ENCODE measurements around the gene TRIM50.
"Not testable (repeated sequence)": the region's sequence is repeated elsewhere in the genome, so short reads cannot be mapped to it uniquely, and the experiment has no call there.

The TRIM50 gene

DNA sequence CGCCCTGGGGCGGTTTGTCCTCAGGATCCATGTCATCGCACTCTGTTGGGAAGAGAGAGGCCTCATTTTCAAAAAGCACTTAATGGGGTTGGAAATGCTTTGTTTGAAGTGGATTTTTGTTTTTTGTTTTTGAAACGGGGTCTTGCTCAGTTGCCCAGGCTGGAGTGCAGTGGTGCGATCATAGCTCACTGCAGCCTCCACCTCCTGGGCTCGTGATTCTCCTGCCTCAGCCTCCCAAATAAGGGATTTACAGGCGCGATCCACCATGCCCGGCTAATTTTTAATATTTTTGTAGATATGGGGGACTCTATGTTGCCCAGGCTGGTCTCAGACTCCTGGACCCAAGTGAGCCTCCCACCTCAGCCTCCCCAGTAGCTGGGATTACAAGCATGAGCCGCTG is 814 bp upstream of the TRIM50 start:
- Histone ChIP-seq H2AFZ (ENCODE audit: low read depth, low read length, severe bottlenecking) (no peak overlapping the region), H3K27me3 (ENCODE audit: low read length) (no peaks in the 10 kb centered on the region), H3K9me3 (ENCODE audit: insufficient read depth, low read length) (no peaks in the 10 kb centered on the region), H3K4me2 (ENCODE audit: low read depth, low read length, poor library complexity, severe bottlenecking) (no peak overlapping the region), H3K36me3 (ENCODE audit: low read length) (no peaks in the 10 kb centered on the region), H3K9ac (ENCODE audit: low read length) (no peak overlapping the region), H3K27ac (ENCODE audit: low read depth, low read length) (no peak overlapping the region), H3K79me2 (ENCODE audit: insufficient read depth, low read length) (no peaks in the 10 kb centered on the region), H3F3A (ENCODE audit: insufficient read depth) (no peaks in the 10 kb centered on the region), H3K4me3 (ENCODE audit: insufficient read depth, low read length, poor library complexity, severe bottlenecking) (no peak overlapping the region), H3K9me2 (replicated peaks; ENCODE audit: insufficient read depth, low read length) (no peaks in the 10 kb centered on the region), H4K20me1 (ENCODE audit: low read depth, low read length) (no peaks in the 10 kb centered on the region)
- TF ChIP-seq EZH2phosphoT487 (conservative IDR thresholded peaks at IDR 0.05; ENCODE audit: low read length) (no peak), CTCF (IDR thresholded peaks at IDR 0.05; ENCODE audit: insufficient read depth, low read length, poor library complexity, severe bottlenecking) (no peak)

- not testable (repeated sequence) for H3K27ac ChIP-seq (ENCODE audit: low read depth, low read length); H4K20me1 ChIP-seq (ENCODE audit: low read depth, low read length); H3F3A ChIP-seq (ENCODE audit: insufficient read depth); H3K4me2 ChIP-seq (ENCODE audit: low read depth, low read length, poor library complexity, severe bottlenecking); H3K9ac ChIP-seq (ENCODE audit: low read length); H3K36me3 ChIP-seq (ENCODE audit: low read length); H3K4me3 ChIP-seq (ENCODE audit: insufficient read depth, low read length, poor library complexity, severe bottlenecking); H2AFZ ChIP-seq (ENCODE audit: low read depth, low read length, severe bottlenecking); H3K9me3 ChIP-seq (ENCODE audit: insufficient read depth, low read length); H3K79me2 ChIP-seq (ENCODE audit: insufficient read depth, low read length); H3K27me3 ChIP-seq (ENCODE audit: low read length); H3K9me2 ChIP-seq (replicated peaks; ENCODE audit: insufficient read depth, low read length)
Measured at GRCh38 chr7:73327449-73327848, 433 bp downstream of the TRIM50 start.

- H3K9me2 ChIP-seq (replicated peaks; ENCODE audit: insufficient read depth, low read length); H3K4me2 ChIP-seq (ENCODE audit: low read depth, low read length, poor library complexity, severe bottlenecking); H2AFZ ChIP-seq (ENCODE audit: low read depth, low read length, severe bottlenecking); H3K9ac ChIP-seq (ENCODE audit: low read length); H4K20me1 ChIP-seq (ENCODE audit: low read depth, low read length); H3K79me2 ChIP-seq (ENCODE audit: insufficient read depth, low read length); H3K4me3 ChIP-seq (ENCODE audit: insufficient read depth, low read length, poor library complexity, severe bottlenecking); H3K9me3 ChIP-seq (ENCODE audit: insufficient read depth, low read length); H3K27ac ChIP-seq (ENCODE audit: low read depth, low read length); H3K36me3 ChIP-seq (ENCODE audit: low read length); H3K27me3 ChIP-seq (ENCODE audit: low read length); H3F3A ChIP-seq (ENCODE audit: insufficient read depth): not testable (repeated sequence)
Measured at GRCh38 chr7:73325424-73325823, 2.5 kb downstream of the TRIM50 start.

- H3K27me3 ChIP-seq (ENCODE audit: low read length); H4K20me1 ChIP-seq (ENCODE audit: low read depth, low read length); H3K4me3 ChIP-seq (ENCODE audit: insufficient read depth, low read length, poor library complexity, severe bottlenecking); H3K79me2 ChIP-seq (ENCODE audit: insufficient read depth, low read length); H3F3A ChIP-seq (ENCODE audit: insufficient read depth); H3K9me2 ChIP-seq (replicated peaks; ENCODE audit: insufficient read depth, low read length); H3K4me2 ChIP-seq (ENCODE audit: low read depth, low read length, poor library complexity, severe bottlenecking); H3K36me3 ChIP-seq (ENCODE audit: low read length); H3K9ac ChIP-seq (ENCODE audit: low read length); H3K9me3 ChIP-seq (ENCODE audit: insufficient read depth, low read length); H3K27ac ChIP-seq (ENCODE audit: low read depth, low read length); H2AFZ ChIP-seq (ENCODE audit: low read depth, low read length, severe bottlenecking): not testable (repeated sequence)
- TF ChIP-seq CTCF (IDR thresholded peaks at IDR 0.05; ENCODE audit: insufficient read depth, low read length, poor library complexity, severe bottlenecking) = peak; percentile 37
Measured at GRCh38 chr7:73324081-73324845, 3.6 kb downstream of the TRIM50 start.

- H3K79me2 ChIP-seq (ENCODE audit: insufficient read depth, low read length); H3K9me3 ChIP-seq (ENCODE audit: insufficient read depth, low read length); H4K20me1 ChIP-seq (ENCODE audit: low read depth, low read length); H3K9ac ChIP-seq (ENCODE audit: low read length); H3F3A ChIP-seq (ENCODE audit: insufficient read depth); H3K27ac ChIP-seq (ENCODE audit: low read depth, low read length); H3K27me3 ChIP-seq (ENCODE audit: low read length); H2AFZ ChIP-seq (ENCODE audit: low read depth, low read length, severe bottlenecking); H3K9me2 ChIP-seq (replicated peaks; ENCODE audit: insufficient read depth, low read length); H3K4me2 ChIP-seq (ENCODE audit: low read depth, low read length, poor library complexity, severe bottlenecking); H3K36me3 ChIP-seq (ENCODE audit: low read length); H3K4me3 ChIP-seq (ENCODE audit: insufficient read depth, low read length, poor library complexity, severe bottlenecking): not testable (repeated sequence)
Measured at GRCh38 chr7:73323434-73324080, 4.3 kb downstream of the TRIM50 start.

- H3K9me2 ChIP-seq (replicated peaks; ENCODE audit: insufficient read depth, low read length); H3K4me2 ChIP-seq (ENCODE audit: low read depth, low read length, poor library complexity, severe bottlenecking); H4K20me1 ChIP-seq (ENCODE audit: low read depth, low read length); H3K27ac ChIP-seq (ENCODE audit: low read depth, low read length); H2AFZ ChIP-seq (ENCODE audit: low read depth, low read length, severe bottlenecking); H3K36me3 ChIP-seq (ENCODE audit: low read length); H3K9ac ChIP-seq (ENCODE audit: low read length); H3K27me3 ChIP-seq (ENCODE audit: low read length); H3K9me3 ChIP-seq (ENCODE audit: insufficient read depth, low read length); H3F3A ChIP-seq (ENCODE audit: insufficient read depth); H3K79me2 ChIP-seq (ENCODE audit: insufficient read depth, low read length); H3K4me3 ChIP-seq (ENCODE audit: insufficient read depth, low read length, poor library complexity, severe bottlenecking): not testable (repeated sequence)
Measured at GRCh38 chr7:73320009-73320408, 7.9 kb downstream of the TRIM50 start.

Data from SU-DHL-6 (cell line).